NCI-H446 (cell line): ENCODE results near the gene C2CD2L.
"Not testable (repeated sequence)": the region's sequence is repeated elsewhere in the genome, so short reads cannot be mapped to it uniquely, and the experiment has no call there.

Source experiments
- DNase-seq, 2 experiments: peaks; one replicate each; lab custom pipeline; 2025; lab: John Stamatoyannopoulos, UW

Gene C2CD2L

DNA sequence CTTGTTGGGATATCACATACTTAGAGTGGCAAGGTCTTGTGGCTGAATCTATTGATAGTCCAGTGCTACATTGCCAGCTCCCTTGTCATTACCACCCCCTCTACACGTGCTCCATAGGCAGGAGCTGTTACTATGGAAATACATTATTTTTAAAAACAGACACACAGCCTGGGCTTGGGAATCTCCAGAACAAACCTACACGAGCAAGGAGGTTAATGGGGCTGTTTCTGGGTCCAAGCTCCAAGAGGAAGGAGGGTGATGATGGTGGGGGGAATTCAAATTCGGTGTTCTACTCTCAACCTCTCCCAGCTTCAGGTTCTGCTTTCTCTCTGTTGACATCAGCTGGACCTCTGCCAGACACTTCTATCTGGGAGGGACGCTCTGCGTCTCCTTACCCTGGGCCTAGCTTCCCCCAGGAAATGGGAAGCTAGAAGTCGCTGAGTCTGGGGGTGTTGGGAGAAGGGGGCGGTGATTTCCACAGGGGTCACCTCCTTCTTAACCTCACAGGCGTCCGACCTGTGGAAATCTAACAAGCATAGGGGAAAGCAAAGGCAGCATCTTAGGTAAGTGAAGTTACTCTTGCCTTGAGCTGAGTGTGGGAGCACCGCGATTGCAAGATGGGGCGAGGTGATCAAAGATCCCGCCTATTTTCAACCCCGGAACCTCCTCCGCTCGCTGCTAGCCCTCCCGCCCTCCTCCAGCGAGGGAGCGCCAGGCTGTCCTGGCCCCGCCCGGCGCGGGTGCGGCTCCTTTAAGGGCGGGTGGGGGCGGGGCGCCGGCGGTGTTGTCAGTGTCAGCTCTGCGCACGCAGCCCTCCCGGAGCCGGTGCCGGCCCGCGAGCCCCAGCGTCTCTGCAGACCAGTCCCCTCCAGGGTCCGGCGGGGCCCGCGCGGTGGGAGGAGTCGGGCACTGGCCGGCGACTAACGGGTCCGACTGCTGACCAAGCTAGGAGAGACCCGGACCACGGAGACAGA, at the start of gene C2CD2L:
Gene C2CD2L (plus strand): TSS at position 781 of the 974 bp plus-strand sequence. CDS start 398 bp downstream, outside the sequence.
- DNase-seq = peak; percentile 71 to 95

DNA sequence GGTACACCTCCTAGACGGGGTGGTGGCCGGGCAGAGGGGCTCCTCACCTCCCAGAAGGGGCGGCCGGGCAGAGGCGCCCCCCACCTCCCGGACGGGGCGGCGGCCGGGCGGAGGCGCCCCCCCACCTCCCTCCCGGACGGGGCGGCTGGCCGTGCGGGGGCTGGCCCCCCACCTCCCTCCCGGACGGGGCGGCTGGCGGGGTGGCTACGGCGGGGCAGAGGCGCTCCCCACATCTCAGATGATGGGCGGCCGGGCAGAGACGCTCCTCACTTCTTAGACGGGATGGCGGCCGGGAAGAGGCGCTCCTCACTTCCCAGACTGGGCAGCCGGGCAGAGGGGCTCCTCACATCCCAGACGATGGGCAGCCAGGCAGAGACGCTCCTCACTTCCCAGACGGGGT, 48.0 kb upstream of the C2CD2L start:
- not testable (repeated sequence) for DNase-seq

- no peak for DNase-seq
Measured at GRCh38 chr11:119061256-119061655, 45.9 kb upstream of the C2CD2L start.

GRCh38 chr11:119062779-119063178, 44.4 kb upstream of the C2CD2L start:
- DNase-seq = no peak

DNA sequence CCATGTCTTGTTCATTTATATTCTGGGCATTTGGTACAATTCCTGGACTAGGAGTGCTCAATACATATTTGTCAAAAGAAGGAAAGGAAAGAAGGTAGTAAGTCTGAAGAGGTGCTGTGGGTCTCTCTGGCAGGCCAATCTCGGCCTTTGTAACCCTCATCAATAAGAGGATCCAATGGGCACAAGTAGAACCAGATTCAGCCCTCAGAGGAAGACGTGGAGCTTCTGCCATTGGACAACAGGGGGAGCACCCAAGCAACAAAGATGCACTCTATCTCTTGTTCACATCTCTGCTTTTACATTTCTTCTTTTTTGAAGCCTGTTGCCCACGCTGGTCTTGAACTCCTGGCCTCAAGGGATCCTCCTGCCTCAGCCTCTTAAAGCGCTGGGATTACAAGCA, 41.8 kb upstream of the C2CD2L start:
- DNase-seq = peak; percentile 10 to 24

DNA sequence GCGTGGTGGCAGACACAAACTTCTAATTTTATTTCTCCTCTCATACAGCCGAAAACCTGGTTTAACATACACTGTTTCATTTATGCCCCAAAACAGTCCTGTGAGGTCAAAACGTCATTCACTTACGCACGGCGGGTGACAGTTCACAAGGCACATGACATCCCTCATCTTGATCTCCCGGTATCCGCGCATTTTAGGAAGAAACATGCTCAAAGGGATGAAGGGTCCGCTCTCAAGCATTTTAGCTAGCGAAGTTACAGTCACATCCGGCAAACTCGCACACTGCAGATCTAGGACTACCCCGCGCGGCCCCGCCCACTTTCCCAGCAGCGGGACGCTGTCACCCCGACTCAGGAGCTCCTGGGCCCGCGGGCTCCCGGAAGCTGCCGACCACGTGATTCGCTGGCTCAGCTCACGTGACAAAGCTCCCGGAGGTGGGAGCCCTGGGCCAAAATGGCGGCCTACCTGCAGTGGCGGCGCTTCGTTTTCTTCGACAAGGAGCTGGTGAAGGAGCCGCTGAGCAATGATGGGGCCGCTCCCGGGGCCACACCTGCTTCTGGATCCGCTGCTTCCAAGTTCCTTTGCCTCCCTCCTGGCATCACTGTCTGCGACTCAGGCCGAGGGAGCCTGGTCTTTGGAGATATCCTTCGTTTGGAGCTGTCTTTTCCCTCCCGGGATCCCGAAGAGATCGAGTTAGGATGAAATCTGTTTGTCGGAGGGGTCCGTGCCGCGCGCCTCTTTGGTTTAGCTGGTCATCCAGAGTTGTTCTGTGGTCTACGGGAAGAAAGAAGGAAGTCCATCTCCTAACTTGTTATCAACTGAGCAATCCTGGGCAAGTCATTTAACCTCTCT, 39.5 kb upstream of the C2CD2L start, which contains the start of gene VPS11:
Gene VPS11 (plus strand): TSS at position 448 of the 852 bp plus-strand sequence. CDS start 6 bp downstream, at position 454.
- peak; percentile 93 to 96 for DNase-seq

- DNase-seq = no peak
Measured at GRCh38 chr11:119077839-119078238, 29.3 kb upstream of the C2CD2L start.

GRCh38 chr11:119078675-119079420, 28.3 kb upstream of the C2CD2L start:
- no peak for DNase-seq

GRCh38 chr11:119081682-119082260, 25.4 kb upstream of the C2CD2L start:
- DNase-seq = no peak

DNA sequence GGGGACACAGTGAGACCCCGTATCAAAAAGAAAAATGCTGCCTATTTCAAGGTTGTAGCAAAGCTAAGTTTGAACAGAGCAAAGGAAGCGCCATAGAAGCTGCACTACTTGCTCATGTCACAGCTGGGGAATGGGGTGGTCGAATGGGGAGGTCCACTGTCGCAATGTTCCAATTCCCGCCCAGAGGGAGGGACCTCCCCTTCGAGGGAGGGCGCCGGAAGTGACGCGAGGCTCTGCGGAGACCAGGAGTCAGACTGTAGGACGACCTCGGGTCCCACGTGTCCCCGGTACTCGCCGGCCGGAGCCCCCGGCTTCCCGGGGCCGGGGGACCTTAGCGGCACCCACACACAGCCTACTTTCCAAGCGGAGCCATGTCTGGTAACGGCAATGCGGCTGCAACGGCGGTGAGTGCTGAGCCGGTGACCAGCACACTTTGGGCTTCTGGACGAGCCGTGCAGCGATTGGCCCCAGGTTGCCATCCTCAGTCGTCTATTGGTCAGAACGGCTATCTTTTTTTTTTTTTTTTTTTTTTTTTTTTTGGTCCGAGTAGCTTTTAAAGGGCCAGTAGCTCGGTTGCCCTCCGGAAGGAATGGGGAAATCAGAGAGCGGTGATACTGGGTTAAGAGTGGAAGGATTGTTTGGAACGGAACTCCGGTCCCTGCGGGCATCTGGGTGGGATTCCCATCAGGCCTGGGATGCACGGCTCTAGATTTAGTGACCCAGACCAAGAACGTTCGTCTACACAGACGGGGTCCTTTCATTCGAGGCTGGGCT, 22.3 kb upstream of the C2CD2L start, which contains the start of gene HMBS:
Gene HMBS (plus strand): TSS at position 219 of the 774 bp plus-strand sequence. CDS start 153 bp downstream, at position 372.
- DNase-seq = peak; percentile 94 to 96

DNA sequence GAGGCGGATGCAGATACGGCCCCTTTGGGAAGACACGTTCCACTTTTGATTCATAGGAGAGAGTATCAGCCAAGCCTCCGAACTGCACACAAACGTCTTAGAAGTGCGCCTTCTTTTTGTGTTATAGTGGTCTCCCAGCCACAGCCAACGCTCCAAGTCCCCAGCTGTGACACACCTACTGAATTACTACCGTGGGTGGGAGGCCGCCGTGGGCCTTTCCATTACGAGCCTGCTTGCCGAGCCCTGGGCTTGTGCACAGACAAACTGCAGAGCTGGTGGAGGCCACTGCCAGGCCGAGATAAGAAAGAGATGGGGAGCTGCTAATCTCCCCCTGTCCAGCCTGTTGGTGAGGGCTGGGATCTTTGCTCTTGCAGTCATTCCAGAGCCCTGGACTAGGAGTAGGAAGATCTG, 21.7 kb upstream of the C2CD2L start:
- DNase-seq = no peak

DNA sequence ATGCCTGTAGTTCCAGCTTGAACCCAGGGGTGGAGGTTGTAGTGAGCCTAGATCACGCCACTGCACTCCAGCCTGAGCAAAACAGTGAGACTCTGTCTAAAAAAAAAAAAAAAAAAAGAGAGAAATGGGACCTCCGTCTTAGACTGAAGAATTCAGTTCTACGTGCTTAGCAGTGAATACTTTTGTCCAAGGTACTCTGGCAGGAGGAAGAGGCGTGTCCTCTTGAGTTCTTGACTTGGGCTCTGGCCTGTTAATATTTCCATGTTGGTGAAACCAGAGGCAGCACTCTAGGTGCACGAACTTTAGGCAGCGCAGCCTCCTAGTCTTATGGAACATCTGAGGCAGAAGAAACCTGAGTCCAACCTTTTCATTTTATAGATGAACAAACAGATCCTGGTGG, 20.0 kb upstream of the C2CD2L start:
- DNase-seq = no peak

DNA sequence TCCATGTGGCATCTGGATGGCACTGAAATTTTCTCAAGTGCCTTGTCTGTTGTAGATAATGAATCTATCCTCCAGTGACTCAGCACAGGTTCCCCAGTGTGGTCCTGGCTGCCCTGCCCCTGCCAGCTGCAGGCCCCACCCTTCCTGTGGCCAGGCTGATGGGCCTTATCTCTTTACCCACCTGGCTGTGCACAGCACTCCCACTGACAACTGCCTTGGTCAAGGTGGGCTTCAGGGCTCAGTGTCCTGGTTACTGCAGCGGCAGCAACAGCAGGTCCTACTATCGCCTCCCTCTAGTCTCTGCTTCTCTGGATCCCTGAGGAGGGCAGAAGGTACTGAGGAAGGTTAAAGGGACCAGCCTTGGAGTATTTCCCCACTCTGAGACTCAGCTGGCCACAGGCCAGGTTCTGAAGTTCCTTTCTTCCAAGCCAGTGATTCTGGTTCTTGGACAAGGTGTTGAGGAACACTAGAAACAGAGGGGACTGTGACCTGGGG, 19.4 kb upstream of the C2CD2L start:
- no peak for DNase-seq

DNA sequence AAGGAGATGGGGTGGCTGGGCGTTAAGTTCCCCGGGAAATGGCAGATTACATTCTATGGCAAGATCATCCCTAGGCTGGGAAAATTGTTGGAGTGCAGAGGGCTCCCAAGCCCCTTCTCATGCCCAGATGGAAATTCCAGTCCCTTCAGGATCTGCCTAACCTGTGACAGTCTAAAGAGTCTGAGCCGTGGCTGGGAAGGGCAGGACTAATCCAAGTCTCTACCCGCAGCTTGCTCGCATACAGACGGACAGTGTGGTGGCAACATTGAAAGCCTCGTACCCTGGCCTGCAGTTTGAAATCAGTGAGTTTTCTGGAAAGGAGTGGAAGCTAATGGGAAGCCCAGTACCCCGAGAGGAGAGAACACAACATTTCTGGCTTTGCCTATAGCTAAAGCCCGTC, 18.7 kb upstream of the C2CD2L start:
- DNase-seq = no peak

- DNase-seq = no peak
Measured at GRCh38 chr11:119089319-119089718, 17.8 kb upstream of the C2CD2L start.

DNA sequence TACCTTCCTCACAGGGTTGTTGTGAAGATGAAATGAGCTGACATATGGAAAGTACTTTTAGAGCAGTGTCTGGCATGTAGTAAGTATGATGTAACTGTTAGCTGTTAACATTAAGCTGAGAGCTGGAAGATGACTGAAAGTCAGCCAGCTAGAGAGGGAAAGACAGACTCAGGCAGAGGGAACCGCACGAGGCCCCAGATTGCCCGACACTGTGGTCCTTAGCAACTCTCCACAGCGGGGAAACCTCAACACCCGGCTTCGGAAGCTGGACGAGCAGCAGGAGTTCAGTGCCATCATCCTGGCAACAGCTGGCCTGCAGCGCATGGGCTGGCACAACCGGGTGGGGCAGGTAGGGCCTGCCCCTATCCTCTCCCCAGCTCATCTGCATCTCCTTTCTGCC, 16.0 kb upstream of the C2CD2L start:
- no peak for DNase-seq

DNA sequence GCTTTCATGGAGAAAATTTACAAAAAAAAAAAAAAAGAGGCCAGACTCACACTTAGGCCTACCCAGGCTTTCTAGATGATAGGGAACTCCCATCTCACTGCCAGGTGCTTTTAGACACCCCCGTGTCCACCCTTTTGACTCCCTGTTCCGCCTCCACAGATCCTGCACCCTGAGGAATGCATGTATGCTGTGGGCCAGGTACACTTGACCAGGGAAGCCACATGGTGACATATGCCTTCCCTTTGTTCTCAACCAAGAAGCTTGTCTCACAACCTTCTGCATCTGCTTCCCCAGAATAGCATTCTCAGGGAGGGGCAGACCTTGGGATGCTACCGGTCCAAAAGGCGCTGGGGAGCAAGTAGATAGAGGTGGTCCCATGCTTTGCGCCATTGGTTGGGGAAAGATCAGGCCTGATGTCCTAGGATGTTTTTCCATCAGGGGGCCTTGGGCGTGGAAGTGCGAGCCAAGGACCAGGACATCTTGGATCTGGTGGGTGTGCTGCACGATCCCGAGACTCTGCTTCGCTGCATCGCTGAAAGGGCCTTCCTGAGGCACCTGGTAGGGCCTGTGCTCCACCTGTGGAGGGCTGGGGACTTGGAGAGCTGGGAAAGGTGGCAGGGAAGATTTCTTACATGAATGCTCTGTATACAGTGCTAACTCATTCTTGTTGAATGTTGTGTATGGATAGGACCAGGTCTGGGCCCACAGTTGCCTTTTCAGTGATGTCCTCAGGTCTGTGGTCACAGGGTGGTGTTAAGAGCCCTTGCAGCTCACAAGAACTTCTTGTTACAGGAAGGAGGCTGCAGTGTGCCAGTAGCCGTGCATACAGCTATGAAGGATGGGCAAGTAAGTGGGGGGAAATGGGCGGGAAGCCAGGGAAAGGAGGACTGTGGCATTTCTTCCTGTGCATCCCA, 14.9 kb upstream of the C2CD2L start:
- no peak for DNase-seq

GRCh38 chr11:119092880-119093842, 14.0 kb upstream of the C2CD2L start:
- no peak for DNase-seq
